ENCODE data around the gene SDHC.
"Not testable (repeated sequence)": the region's sequence is repeated elsewhere in the genome, so short reads cannot be mapped to it uniquely, and the experiment has no call there.

Gene SDHC

DNA sequence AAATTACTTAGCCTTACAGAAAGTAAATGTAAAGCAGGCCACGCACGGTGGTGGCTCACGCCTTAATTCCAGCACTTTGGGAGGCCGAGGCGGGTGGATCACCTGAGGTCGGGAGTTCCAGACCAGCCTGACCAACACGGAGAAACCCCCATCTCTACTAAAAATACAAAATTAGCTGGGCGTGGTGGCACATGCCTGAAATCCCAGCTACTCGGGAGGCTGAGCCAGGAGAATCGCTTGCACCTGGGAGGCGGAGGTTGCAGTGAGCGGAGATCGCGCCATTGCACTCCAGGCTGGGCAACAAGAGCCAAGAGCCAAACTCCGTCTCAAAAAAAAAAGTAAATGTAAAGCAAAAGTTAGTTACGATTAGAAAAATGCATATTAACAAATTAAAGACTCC is 75.0 kb downstream of the SDHC start:
- not testable (repeated sequence) for DNase-seq

DNA sequence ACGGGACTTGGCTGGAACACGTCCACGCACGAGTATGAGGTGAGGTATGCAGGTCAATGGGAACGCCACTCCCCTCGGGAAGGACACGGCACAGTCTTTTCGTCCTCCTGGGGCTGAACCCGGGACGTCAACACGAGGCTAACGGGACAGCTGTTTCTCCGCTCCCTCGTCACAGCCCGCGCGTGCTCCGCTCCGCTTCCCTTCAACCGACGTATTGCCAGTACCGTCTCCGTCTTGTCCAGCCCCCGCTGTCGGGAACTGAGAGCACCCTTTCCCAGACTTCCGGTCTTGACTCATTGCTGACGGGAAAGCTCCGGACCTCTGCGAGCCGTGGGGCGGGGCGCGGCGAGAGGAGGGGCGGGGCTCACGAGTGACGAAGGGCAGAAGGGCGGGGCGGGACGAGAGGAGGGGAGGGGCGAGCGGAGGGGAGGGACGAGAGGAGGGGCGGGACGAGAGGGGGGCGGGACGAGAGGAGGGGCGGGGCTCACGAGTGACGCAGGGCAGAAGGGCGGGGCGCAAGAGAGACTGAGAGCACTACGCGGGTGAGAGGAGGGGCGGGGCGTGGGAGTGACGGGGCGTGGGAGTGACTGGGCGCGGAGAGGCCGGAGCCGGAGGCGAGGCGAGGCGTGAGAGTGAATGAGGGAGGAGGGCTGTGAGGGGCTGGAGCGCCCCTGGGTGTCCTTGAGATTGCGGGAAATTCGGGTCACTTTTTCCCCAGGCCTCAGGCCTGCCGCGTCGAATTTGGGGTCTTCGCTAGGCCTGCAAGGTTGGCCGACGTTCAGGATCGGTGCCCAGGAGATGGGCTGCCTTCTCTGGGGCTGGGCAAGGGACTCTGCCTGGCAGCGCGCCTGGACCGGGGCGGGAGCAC is 75.7 kb downstream of the SDHC start:
- DNase-seq = peak; percentile 98

DNA sequence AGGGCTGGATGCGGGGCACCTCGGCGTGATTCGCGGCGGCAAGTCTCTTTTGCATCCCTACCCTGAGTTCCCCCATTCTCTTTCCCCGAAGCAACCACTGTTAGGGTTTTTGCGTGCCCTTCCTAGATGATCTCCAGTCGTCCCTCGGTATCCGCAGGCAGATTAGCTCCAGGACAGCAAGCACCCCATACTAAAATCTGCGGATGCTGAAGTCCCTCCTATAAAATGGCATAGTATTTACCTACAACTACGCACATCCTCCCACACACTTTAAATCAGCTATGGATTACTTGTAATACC is 76.3 kb downstream of the SDHC start:
- DNase-seq = no peak

DNA sequence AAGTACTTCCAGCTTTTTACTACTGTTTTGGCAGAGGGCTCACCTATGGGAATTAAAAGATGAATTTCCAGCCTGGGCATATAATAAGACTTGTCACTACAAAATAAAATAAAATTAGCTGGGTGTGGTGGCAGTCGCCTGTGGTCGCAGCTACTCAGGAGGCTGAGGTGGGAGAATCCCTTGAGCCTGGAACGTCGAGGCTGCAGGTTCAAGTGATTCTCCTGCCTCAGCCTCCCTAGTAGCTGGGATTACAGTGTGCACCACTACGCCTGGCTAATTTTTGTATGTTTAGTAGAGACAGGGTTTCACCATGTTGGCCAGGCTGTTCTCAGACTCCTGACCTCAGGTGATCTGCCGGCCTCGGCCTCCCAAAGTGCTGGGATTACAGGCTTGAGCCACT is 77.0 kb downstream of the SDHC start:
- not testable (repeated sequence) for DNase-seq

DNA sequence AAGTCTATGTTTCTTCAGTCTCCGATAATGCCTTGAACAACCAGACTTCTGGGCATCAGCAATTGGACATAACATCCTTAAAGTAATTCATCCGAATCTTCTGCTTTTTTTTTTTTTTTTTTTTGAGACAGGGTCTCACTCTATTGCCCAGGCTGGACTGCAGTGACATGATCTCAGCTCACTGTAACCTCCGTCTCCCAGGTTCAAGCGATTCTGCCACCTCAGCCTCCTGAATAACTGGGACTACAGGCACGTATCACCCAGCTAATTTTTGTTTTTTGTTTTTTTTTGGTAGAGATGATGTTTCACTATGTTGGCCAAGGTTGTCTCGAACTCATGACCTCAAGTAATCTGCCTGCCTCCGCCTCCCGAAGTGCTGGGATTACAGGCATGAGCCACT is 77.4 kb downstream of the SDHC start:
- no peak for DNase-seq

DNA sequence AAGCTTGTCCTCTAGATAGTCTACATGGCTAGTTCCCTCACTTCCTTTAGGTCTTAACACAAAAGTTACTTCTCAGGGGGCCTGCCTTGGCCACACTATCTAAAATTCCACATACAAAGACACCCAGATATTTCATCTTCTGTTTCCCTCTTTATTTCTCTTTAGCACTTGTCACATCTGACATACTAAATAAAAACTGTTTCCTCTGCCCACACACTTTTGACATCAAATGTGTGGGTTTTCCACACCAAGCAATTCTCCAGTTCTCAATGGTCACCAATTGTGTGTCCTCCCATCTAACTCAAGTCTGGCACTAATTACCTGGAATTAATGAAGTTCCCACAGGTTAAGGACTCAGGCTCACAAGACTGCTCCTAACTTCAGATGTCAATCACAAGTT is 79.0 kb downstream of the SDHC start:
- DNase-seq = no peak

DNA sequence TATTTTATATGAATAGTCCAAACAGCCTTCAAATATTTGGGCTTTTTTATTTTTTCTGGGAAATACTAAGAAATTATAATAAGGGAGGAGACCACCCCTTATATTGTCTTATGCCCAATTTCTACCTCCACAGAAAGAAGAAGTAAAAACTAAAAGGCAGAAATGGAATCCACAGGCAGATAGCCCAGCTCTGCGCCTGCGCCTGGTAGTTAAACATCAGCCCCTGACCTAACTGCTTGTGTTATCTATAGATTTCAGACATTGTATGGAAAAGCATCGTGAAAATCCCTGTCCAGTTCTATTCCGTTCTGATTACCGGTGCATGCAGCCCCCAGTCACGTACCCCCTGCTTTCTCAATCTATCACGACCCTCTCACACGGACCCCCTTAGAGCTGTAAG is 82.9 kb downstream of the SDHC start:
- not testable (repeated sequence) for DNase-seq

DNA sequence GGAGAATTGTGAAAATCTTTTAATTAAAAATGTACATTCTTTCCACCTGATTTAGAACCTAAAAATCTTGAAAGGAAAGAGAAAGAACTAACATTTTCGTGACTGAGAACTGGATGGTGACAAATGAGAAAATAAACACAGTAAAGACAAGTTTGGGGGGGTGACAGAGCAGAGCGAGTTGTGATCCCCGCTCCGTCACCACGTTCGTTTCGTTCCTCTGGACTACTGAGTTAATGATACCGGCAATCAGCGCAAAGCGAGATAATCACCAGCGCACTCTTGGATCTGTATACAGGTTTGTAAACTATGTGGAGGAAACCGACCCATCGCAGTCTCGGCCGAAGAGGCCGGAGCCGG is 84.7 kb downstream of the SDHC start:
- DNase-seq = no peak

DNA sequence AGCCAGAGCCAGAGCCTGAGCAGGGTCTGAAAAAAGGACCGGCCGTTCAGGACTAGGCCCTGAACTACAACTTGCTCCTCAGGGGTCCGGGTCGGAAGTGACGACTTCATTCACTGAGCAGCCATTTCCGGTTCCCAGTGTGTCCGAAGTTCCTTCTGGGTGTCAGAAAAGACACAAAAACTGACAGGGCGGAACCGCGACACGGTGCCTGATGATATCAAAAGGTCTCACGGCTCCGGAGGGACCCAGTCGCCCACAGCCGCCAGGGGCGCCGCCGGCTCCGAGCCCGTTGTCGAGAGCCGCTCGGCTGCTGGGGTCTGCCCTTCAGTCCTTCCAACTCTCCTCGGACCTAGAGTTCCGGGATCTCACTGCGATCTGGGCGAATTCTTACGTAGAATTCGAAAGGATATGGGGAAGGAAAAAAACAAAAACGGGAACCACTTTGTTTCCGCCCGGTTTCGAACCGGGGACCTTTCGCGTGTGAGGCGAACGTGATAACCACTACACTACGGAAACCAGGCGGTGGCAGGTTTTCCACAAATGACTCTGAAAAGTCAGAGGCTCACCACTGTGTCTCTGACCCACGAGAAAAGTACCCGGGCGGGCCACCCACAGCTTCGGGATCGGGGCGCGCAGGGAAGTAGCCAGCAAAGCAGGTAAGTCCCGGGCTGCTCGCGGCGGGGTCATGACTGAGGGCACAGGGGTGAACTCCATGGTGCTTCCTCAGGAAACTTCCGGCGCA is 85.2 kb downstream of the SDHC start:
- peak; percentile 94 for DNase-seq

DNA sequence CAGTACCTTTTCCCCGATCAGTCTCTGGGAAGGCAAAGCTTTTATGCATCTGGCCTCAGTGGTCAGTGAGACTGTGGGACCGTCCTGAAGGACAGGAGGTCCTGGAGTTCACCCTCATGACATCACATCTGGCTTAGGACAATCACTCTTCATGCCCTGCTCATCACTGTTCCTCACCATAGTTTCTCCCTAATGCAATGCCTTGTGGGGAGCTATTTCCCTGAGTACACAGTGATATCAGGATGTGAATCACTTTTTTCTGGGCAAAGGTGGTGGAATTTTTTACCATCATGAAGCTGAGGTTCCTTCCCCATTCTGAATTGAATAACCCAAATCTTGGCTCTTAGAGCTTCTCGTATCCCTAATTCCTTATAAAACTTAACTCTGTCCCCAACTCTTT is 88.3 kb downstream of the SDHC start:
- DNase-seq = no peak

DNA sequence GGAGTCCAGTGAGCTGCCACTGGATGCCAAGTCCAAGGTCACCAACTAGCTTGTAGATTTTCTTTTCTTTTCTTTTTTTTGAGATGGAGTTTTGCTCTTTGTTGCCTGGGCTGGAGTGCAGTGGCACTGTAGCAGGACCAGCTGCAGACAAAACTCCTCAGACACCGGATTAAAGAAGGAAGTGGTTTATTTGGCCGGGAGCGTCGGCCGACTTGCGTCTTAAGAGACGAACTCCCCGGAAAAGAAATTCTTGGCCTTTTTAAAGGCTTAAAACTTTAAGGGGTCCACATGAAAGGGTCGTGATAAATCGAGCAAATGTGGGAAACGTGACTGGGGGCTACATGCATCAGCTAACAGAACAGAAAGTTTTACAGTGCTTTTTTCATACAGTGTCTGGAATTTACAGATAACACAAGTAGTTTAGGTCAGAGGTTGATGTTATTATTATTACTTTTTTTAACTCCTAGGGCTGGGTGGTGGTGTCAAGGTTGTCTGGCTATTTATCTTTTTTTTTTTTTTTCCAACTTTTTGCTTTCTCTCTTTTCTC is 89.9 kb downstream of the SDHC start:
- no peak for DNase-seq

DNA sequence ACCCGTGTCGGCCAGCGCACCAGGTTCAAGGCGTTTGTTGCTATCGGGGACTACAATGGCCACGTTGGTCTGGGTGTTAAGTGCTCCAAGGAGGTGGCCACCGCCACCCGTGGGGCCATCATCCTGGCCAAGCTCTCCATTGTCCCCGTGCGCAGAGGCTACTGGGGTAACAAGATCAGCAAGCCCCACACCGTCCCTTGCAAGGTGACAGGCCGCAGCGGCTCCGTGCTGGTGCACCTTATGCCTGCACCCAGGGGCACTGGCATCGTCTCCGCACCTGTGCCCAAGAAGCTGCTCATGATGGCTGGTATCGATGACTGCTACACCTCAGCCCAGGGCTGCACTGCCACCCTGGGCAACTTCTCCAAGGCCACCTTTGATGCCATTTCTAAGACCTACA is 92.4 kb downstream of the SDHC start:
- not testable (repeated sequence) for DNase-seq

DNA sequence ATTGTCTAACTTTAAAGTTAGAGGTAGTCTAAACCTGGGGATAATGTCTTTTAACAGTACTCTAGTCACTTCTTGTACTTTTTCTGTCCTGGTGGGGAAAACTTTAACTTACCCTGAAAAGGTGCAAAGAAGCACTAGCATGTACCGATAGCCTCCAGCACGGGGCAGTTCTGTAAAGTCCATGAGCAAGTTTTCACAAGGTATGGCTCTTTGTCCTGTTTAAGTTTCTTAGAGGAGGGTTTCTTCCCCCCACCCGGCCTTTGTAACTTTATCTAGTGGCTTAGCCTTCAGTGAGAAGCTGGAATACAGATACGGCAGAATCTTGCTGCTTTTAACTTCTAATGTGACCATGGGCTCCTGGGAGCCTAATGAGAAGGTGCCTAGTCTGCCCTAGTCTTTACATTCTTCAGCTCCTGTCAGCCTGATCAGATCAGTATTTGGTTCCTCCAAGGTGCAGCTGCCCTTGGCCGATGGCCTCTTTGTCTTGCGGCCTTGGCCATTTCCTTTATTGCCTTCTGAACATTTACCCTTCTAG is 93.3 kb downstream of the SDHC start:
- no peak for DNase-seq

DNA sequence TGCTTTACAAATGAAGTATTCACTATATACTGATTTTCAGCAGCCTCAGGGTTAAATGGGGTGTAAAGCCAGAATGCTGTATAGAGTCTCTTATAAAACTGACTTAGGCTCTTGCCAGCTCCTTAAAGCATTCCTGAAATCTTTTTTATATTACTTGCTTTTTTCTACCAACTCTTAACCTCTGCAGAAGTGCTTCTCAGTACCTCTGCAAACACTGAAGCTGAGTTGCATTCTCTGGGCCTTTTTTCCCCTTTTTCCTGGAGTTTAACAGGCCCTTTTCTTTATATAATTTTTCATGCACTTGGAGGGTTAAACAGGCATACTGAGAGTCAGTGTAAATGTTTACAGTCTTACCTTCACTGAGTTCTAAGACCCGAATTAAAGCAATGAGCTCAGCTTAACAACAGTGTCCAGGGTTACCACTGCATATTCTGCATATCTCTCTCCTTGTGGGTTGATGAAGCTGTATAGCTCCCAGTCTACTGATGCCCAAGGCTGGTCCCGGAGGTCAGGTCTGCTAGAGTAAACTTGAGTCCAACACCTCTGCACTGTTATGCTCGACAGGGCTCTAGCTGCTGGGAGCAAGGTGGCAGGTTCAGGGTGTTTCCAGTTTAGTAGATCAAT is 94.4 kb downstream of the SDHC start:
- no peak for DNase-seq

DNA sequence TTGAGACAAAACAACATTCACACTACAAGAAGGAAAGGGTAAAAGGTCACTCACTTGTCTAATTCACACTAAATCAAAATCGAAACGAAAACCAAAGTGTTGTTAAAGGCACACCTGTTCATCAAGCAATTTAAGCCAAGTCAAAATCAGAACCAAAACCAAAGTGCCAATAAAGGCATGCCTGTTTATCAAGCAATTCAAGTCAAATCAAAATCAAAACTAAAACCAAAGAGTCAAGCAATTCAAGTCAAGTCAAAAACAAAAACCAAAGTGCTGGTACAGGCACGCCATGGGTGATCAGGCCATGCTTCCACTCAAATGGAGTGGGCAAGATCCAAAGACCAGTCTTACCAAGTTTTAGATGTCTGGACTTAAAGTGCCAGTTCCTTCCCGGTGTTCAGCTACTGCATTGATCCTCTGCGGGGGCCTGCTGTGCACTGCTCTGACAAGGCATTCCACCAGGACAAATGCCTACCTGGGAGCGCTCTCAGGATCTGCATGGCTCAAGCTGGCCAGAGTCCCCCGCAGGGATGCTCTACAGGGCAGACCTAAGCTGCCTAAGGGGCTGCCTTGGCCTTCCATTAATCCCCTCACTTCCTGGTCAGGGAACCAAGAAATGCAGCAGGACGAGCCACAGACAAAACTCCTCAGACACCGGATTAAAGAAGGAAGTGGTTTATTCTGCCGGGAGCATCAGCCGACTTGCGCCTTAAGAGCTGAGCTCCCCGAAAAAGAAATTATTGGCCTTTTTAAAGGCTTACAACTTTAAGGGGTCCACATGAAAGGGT is 95.9 kb downstream of the SDHC start:
- not testable (repeated sequence) for DNase-seq

DNA sequence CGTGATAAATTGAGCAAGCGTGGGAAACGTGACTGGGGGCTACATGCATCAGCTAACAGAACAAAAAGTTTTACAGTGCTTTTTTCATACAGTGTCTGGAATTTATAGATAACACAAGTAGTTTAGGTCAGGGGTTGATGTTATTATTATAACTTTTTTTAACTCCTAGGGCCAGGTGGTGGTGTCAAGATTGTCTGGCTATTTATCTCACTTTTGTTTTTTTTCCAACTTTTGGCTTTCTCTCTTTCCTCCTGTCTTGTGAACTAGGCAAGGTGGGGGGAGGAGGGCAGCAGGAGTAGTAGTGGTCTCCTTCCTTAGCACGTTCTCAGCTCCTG is 96.4 kb downstream of the SDHC start:
- not testable (repeated sequence) for DNase-seq

Data from fibroblast of skin of right biceps (primary cell).